SU-DHL-6 (cell line): ENCODE results near the gene OSTC.

ENCODE experiments used
- EZH2phosphoT487 ChIP-seq: fragments of 200-600 bp; sonication (generic), shearing (Covaris generic); conservative IDR thresholded peaks from 2 replicates; pipeline ENCODE4 v1.6.1; 2018; ENCODE audit warnings: mild to moderate bottlenecking, antibody characterized with exemption, low read length, moderate library complexity, mixed read lengths
- TF ChIP-seq, protein P1 (sequence below): fragments of 200-600 bp; sonication (generic); IDR thresholded peaks from one replicate; pipeline ENCODE4 v1.5.1; 2017; ENCODE audit warnings: antibody characterized with exemption, mild to moderate bottlenecking, low read length, moderate library complexity; ENCODE audit not compliant: insufficient read depth, poor library complexity, severe bottlenecking

DNA sequence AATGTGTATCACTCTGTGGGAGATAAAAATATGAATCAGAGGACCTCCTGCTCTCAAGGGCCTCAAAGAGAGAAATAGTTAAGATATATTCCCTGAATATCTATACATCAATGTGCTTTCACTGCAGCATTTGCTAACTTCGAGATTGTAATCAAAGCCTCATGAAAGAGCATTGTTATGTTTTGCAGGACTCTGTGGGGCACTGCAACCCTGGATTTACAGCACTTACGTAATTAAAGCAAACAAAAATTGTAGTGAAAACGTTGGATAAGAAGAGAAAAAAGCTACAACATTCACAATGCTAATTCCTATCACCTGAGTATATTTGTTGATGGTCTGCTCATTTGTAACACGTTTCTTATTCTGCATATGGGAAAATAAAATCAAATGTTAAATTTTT, 64.5 kb downstream of the OSTC start:
- TF ChIP-seq, protein P1, sequence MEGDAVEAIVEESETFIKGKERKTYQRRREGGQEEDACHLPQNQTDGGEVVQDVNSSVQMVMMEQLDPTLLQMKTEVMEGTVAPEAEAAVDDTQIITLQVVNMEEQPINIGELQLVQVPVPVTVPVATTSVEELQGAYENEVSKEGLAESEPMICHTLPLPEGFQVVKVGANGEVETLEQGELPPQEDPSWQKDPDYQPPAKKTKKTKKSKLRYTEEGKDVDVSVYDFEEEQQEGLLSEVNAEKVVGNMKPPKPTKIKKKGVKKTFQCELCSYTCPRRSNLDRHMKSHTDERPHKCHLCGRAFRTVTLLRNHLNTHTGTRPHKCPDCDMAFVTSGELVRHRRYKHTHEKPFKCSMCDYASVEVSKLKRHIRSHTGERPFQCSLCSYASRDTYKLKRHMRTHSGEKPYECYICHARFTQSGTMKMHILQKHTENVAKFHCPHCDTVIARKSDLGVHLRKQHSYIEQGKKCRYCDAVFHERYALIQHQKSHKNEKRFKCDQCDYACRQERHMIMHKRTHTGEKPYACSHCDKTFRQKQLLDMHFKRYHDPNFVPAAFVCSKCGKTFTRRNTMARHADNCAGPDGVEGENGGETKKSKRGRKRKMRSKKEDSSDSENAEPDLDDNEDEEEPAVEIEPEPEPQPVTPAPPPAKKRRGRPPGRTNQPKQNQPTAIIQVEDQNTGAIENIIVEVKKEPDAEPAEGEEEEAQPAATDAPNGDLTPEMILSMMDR: no peak
- no peak for TF ChIP-seq EZH2phosphoT487
